ENCODE results near the gene FTCD. TPM values are rescaled to one million over a fixed set of nuclear protein-coding genes. Genes with fewer than 3 reads are reported as not detected.
"Not testable (repeated sequence)": the region's sequence is repeated elsewhere in the genome, so short reads cannot be mapped to it uniquely, and the experiment has no call there.

Gene FTCD
- total RNA-seq, 1 experiment from 2014 or later: 0.40 TPM

GRCh38 chr21:46141767-46142581 lies 13.4 kb downstream of the FTCD start:
- Histone ChIP-seq H3K4me3 (ENCODE audit: low read length) (no peak overlapping the region), H3K9ac (ENCODE audit: low read length) (no peak overlapping the region), H3K4me2 (ENCODE audit: low read length) (no peak overlapping the region), H3K9me3 (ENCODE audit: low read length) (no peaks in the 10 kb centered on the region), H3K27ac (ENCODE audit: low read length) (no peak overlapping the region), H3K4me1 (ENCODE audit: insufficient read depth, low read length) (peaks cover 5% of the 10 kb centered on the region; the same call in 1 of the 2 replicates), H3K79me2 (ENCODE audit: low read length) (no peaks in the 10 kb centered on the region), H2AFZ (ENCODE audit: low read length) (no peak overlapping the region), H3K36me3 (ENCODE audit: low read depth, low read length) (no peaks in the 10 kb centered on the region), H3K27me3 (ENCODE audit: low read length) (no peaks in the 10 kb centered on the region), H3F3A (ENCODE audit: low read length, unreplicated experiment) (peaks cover 4% of the 10 kb centered on the region), H4K20me1 (ENCODE audit: low read length) (no peaks in the 10 kb centered on the region), H3K9me2 (replicated peaks; ENCODE audit: low read length) (no peaks in the 10 kb centered on the region)
- no TSS peak for BruUV-seq (replicated peaks)
- ChIA-PET POLR2A (ENCODE audit: unreplicated experiment) (interaction anchor here (0.6 kb wide), 1 partner anchor 34 kb away, joined by 4 read pairs; no protein-coding TSS in a partner anchor), CTCF (interaction anchor here (2.1 kb wide), 1 partner anchor 169 kb away, joined by 22 read pairs; no protein-coding TSS in a partner anchor)
- TF ChIP-seq EZH2phosphoT487 (IDR thresholded peaks at IDR 0.05; ENCODE audit: borderline replicate concordance, low read length) (no peak), CTCF (conservative IDR thresholded peaks at IDR 0.05; ENCODE audit: low read depth, low read length) (no peak), EZH2 (IDR thresholded peaks at IDR 0.05; ENCODE audit: low read length, unreplicated experiment) (no peak)
- intact Hi-C loops (cut with micrococcal nuclease): loop anchor here (2.0 to 5.0 kb wide), 3 partner anchors 85 to 180 kb away; partner anchors contain the start of genes C21orf58 and PCNT
- no peak for DNase-seq
- no peak for ATAC-seq

GRCh38 chr21:46140352-46141003 lies 14.9 kb downstream of the FTCD start:
- intact Hi-C loops (cut with micrococcal nuclease): loop anchor here (5.0 kb wide), 2 partner anchors 168 to 182 kb away; partner anchors contain the start of genes C21orf58 and PCNT
- H4K20me1 ChIP-seq (ENCODE audit: low read length); H2AFZ ChIP-seq (ENCODE audit: low read length); H3K9ac ChIP-seq (ENCODE audit: low read length); CTCF ChIA-PET; H3K9me2 ChIP-seq (replicated peaks; ENCODE audit: low read length); ATAC-seq; H3K4me2 ChIP-seq (ENCODE audit: low read length); H3K4me3 ChIP-seq (ENCODE audit: low read length); H3K79me2 ChIP-seq (ENCODE audit: low read length); H3K36me3 ChIP-seq (ENCODE audit: low read depth, low read length); H3K4me1 ChIP-seq (ENCODE audit: insufficient read depth, low read length); H3F3A ChIP-seq (ENCODE audit: low read length, unreplicated experiment); BruUV-seq (replicated peaks); DNase-seq; POLR2A ChIA-PET (ENCODE audit: unreplicated experiment); H3K27ac ChIP-seq (ENCODE audit: low read length); H3K9me3 ChIP-seq (ENCODE audit: low read length); H3K27me3 ChIP-seq (ENCODE audit: low read length): not testable (repeated sequence)

GRCh38 chr21:46139686-46140085 lies 15.7 kb downstream of the FTCD start:
- ATAC-seq: no peak
- Histone ChIP-seq H3K36me3 (ENCODE audit: low read depth, low read length) (no peaks in the 10 kb centered on the region), H3K79me2 (ENCODE audit: low read length) (no peaks in the 10 kb centered on the region), H3K27me3 (ENCODE audit: low read length) (no peaks in the 10 kb centered on the region), H3K4me1 (ENCODE audit: insufficient read depth, low read length) (peaks cover 5% of the 10 kb centered on the region; the same call in 1 of the 2 replicates), H3K9me3 (ENCODE audit: low read length) (no peaks in the 10 kb centered on the region), H3K9me2 (replicated peaks; ENCODE audit: low read length) (no peaks in the 10 kb centered on the region), H3K27ac (ENCODE audit: low read length) (no peak overlapping the region), H2AFZ (ENCODE audit: low read length) (no peak overlapping the region), H3K4me3 (ENCODE audit: low read length) (no peak overlapping the region), H3K4me2 (ENCODE audit: low read length) (no peak overlapping the region), H3K9ac (ENCODE audit: low read length) (no peak overlapping the region), H3F3A (ENCODE audit: low read length, unreplicated experiment) (no peaks in the 10 kb centered on the region), H4K20me1 (ENCODE audit: low read length) (no peaks in the 10 kb centered on the region)
- TF ChIP-seq EZH2phosphoT487 (IDR thresholded peaks at IDR 0.05; ENCODE audit: borderline replicate concordance, low read length): no peak
- no peak for TF ChIP-seq EZH2 (IDR thresholded peaks at IDR 0.05; ENCODE audit: low read length, unreplicated experiment)
- no peak for TF ChIP-seq CTCF (conservative IDR thresholded peaks at IDR 0.05; ENCODE audit: low read depth, low read length)
- intact Hi-C loops (cut with micrococcal nuclease): loop anchor here (5.0 kb wide), 2 partner anchors 167 to 183 kb away; partner anchors contain the start of genes C21orf58 and PCNT
- BruUV-seq (replicated peaks): no TSS peak
- no peak for DNase-seq
- ChIA-PET POLR2A (ENCODE audit: unreplicated experiment) (no interaction called here), CTCF (no interaction called here)
